HG03060 (cell line): ENCODE measurements around the gene CLCN3.
"Not testable (repeated sequence)": the region's sequence is repeated elsewhere in the genome, so short reads cannot be mapped to it uniquely, and the experiment has no call there.

Experiments used
- ATAC-seq: cut with Tn5 transposase; IDR thresholded peaks from one replicate; pipeline ENCODE4 v1.9.1; 2021; ENCODE audit warnings: low read depth, moderate number of reproducible peaks; ENCODE audit not compliant: unreplicated experiment

CLCN3 gene

GRCh38 chr4:169682372-169683047, 62.1 kb downstream of the CLCN3 start:
- no peak for ATAC-seq

- ATAC-seq: no peak
These were observed 69.3 kb downstream of the CLCN3 start for GRCh38 chr4:169689681-169690080.

- ATAC-seq: no peak
These were observed 70.4 kb downstream of the CLCN3 start for GRCh38 chr4:169690787-169691186.

GRCh38 chr4:169698331-169698730, 78.0 kb downstream of the CLCN3 start:
- ATAC-seq: no peak

GRCh38 chr4:169707958-169708643, 87.7 kb downstream of the CLCN3 start:
- no peak for ATAC-seq

- ATAC-seq: no peak
These were observed 95.4 kb downstream of the CLCN3 start for GRCh38 chr4:169715826-169716225.

GRCh38 chr4:169716677-169717076, 96.3 kb downstream of the CLCN3 start:
- no peak for ATAC-seq

GRCh38 chr4:169720529-169720928, 100.2 kb downstream of the CLCN3 start:
- ATAC-seq: no peak

- no peak for ATAC-seq
These were observed 103.0 kb downstream of the CLCN3 start for GRCh38 chr4:169723207-169723965.

GRCh38 chr4:169724260-169724659, 103.9 kb downstream of the CLCN3 start:
- no peak for ATAC-seq

GRCh38 chr4:169727616-169728015, 107.2 kb downstream of the CLCN3 start:
- ATAC-seq: no peak

- no peak for ATAC-seq
These were observed 110.2 kb downstream of the CLCN3 start for GRCh38 chr4:169730564-169730963.

- ATAC-seq: not testable (repeated sequence)
These were observed 118.2 kb downstream of the CLCN3 start for GRCh38 chr4:169738604-169739003.

GRCh38 chr4:169741569-169741968, 121.2 kb downstream of the CLCN3 start:
- ATAC-seq: no peak

GRCh38 chr4:169744601-169745000, 124.2 kb downstream of the CLCN3 start:
- no peak for ATAC-seq

- no peak for ATAC-seq
These were observed 124.9 kb downstream of the CLCN3 start for GRCh38 chr4:169745291-169745690.

GRCh38 chr4:169756971-169757574, 136.7 kb downstream of the CLCN3 start:
- ATAC-seq: no peak

GRCh38 chr4:169757575-169758184, 137.3 kb downstream of the CLCN3 start, which contains the start of gene HPF1:
Gene HPF1, minus strand, starts transcription at chr4:169757944. Its CDS starts 67 bp downstream, at chr4:169757877.
- peak; percentile 87 for ATAC-seq

- no peak for ATAC-seq
These were observed 138.1 kb downstream of the CLCN3 start for GRCh38 chr4:169758401-169758962.

- ATAC-seq: no peak
These were observed 141.5 kb downstream of the CLCN3 start for GRCh38 chr4:169761846-169762245.
